RWPE2 (cell line): ENCODE measurements around the gene C19orf38.
"Not testable (repeated sequence)": the region's sequence is repeated elsewhere in the genome, so short reads cannot be mapped to it uniquely, and the experiment has no call there.

ENCODE experiments used
- ATAC-seq: fragments of 200-7000 bp; cut with Tn5 transposase; 3 replicates; pipeline ENCODE4 v1.9.1; 2021; ENCODE audit warnings: low read depth
- DNase-seq: peaks from one replicate; pipeline ENCODE4 v3.0.0-alpha.2; 2020; ENCODE audit warnings: low spot score
- H3K27ac ChIP-seq: fragments of 450-650 bp; 2 replicates; pipeline ENCODE4 v1.5.1; 2017; ENCODE audit warnings: mild to moderate bottlenecking; ENCODE audit not compliant: poor library complexity, severe bottlenecking
- H3K27me3 ChIP-seq: fragments of 250-450 bp; sonication (Bioruptor Pico); 2 replicates; pipeline ENCODE4 v1.5.1; 2021; ENCODE audit warnings: mild to moderate bottlenecking, moderate library complexity; ENCODE audit not compliant: insufficient read depth, poor library complexity, severe bottlenecking
- H3K36me3 ChIP-seq: fragments of 250-450 bp; sonication (Bioruptor Pico); 2 replicates; pipeline ENCODE4 v1.5.1; 2020; ENCODE audit warnings: low read depth, mild to moderate bottlenecking, moderate library complexity
- H3K4me1 ChIP-seq: fragments of 250-450 bp; sonication (Bioruptor Pico); 2 replicates; pipeline ENCODE4 v1.5.1; 2021; ENCODE audit warnings: mild to moderate bottlenecking, moderate library complexity; ENCODE audit not compliant: insufficient read depth, poor library complexity, severe bottlenecking
- H3K4me3 ChIP-seq: fragments of 250-450 bp; sonication (Bioruptor Pico); 2 replicates; pipeline ENCODE4 v1.5.1; 2021; ENCODE audit warnings: mild to moderate bottlenecking, moderate library complexity; ENCODE audit not compliant: severe bottlenecking
- H3K9me3 ChIP-seq: fragments of 250-450 bp; sonication (Bioruptor Pico); 2 replicates; pipeline ENCODE4 v1.5.1; 2021; ENCODE audit warnings: mild to moderate bottlenecking, moderate library complexity; ENCODE audit not compliant: severe bottlenecking
- TF ChIP-seq, protein P1 (sequence below): fragments of 450-650 bp; IDR thresholded peaks from one replicate; pipeline ENCODE4 v1.5.1; 2017; ENCODE audit warnings: mild to moderate bottlenecking, moderate library complexity; ENCODE audit not compliant: poor library complexity, severe bottlenecking

Gene C19orf38

DNA sequence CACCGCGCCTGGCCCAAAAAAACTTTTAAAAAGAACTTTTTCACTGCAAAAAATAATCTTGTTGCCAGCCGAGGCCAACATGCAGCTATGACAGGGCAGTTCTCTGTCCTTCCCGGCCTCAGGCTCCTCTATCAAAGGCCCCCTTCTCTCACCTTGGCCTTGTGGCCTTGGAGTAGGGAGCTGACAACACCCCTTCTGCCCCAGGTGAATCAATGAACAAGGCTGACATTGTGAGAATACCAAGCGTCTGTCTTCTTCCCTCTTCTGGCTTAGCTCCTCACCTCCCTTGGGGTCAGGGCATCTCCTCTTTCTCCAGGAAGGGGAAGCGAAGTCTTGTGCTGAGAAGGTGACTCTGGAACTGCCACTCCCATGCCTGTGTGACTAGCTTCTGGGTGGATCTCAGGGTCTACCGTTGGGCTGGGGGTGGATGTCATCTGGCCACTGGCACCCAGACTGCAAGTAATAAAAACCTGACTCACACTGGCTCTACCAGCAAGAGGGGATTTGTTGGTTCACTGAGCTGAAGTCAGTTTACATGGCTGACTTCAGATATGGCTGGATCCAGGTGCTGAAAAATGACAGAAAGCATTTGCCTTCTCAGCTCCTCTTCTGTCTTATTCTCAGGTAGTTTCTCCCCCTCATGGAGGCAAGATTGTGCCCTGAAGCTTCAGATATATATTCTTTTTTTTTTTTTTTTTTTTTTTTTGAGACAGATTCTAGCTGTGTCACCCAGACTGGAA lies 6.3 kb downstream of the C19orf38 start:
- Histone ChIP-seq H3K4me3 (no peak overlapping the region), H3K27ac (no peak overlapping the region), H3K4me1 (no peaks in the 10 kb centered on the region), H3K36me3 (no peaks in the 10 kb centered on the region), H3K9me3 (no peaks in the 10 kb centered on the region), H3K27me3 (no peaks in the 10 kb centered on the region)
- ATAC-seq: no peak
- TF ChIP-seq, protein P1, sequence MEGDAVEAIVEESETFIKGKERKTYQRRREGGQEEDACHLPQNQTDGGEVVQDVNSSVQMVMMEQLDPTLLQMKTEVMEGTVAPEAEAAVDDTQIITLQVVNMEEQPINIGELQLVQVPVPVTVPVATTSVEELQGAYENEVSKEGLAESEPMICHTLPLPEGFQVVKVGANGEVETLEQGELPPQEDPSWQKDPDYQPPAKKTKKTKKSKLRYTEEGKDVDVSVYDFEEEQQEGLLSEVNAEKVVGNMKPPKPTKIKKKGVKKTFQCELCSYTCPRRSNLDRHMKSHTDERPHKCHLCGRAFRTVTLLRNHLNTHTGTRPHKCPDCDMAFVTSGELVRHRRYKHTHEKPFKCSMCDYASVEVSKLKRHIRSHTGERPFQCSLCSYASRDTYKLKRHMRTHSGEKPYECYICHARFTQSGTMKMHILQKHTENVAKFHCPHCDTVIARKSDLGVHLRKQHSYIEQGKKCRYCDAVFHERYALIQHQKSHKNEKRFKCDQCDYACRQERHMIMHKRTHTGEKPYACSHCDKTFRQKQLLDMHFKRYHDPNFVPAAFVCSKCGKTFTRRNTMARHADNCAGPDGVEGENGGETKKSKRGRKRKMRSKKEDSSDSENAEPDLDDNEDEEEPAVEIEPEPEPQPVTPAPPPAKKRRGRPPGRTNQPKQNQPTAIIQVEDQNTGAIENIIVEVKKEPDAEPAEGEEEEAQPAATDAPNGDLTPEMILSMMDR: no peak
- no peak for DNase-seq

DNA sequence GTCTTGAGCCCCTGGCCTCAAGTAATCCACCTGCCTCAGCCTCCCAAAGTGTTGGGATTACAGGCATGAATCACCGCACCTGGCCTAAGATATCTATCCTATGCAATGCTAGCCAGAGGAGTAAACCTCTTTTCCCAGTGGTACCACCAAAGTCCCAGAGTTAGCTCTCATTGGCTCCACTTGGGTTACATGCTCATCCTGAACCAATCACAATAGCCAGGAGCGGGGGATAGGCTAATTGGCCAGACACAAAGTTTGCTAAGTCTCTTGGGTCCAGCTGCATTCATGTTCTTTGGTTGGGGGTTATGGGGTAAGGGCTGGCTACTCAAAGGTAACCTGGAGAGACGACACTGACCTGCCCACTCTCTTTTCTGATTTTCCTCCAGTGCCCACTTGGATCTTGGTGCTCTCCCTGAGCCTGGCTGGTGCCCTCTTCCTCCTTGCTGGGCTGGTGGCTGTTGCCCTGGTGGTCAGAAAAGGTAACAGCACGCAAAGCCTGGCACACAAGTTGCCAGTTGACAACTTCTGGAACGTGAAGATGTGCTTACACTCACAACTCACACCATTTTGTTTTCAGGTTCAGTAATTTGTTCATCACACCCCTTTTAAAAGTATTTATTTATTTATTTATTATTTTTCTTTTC lies 7.8 kb downstream of the C19orf38 start:
- ATAC-seq (peak; percentile 22; the same call in 1 of the 3 replicates), DNase-seq (no peak)
- Histone ChIP-seq H3K27ac (no peak overlapping the region), H3K9me3 (no peaks in the 10 kb centered on the region), H3K36me3 (no peaks in the 10 kb centered on the region), H3K4me3 (no peak overlapping the region), H3K27me3 (no peaks in the 10 kb centered on the region), H3K4me1 (no peaks in the 10 kb centered on the region)
- TF ChIP-seq, protein P1: peak; percentile 26

DNA sequence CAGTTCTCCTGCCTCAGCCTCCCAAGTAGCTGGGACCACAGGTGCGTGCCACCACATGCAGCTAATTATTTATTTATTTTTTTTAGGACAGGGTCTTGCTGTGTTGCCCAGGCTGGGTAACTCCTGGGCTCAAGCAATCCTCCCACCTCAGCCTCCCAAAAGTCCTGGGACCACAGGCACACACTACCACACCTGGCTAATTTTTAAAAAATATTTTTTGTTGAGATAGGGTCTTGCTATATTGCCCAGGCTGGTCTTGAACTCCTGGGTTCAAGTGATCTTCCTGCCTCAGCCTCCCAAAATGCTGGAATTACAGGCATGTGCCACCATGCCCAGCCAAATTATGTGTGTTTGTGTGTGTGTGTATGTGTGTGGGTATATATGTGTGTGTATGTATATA lies 8.7 kb downstream of the C19orf38 start:
- DNase-seq, H3K4me1 ChIP-seq, ATAC-seq: not testable (repeated sequence)

DNA sequence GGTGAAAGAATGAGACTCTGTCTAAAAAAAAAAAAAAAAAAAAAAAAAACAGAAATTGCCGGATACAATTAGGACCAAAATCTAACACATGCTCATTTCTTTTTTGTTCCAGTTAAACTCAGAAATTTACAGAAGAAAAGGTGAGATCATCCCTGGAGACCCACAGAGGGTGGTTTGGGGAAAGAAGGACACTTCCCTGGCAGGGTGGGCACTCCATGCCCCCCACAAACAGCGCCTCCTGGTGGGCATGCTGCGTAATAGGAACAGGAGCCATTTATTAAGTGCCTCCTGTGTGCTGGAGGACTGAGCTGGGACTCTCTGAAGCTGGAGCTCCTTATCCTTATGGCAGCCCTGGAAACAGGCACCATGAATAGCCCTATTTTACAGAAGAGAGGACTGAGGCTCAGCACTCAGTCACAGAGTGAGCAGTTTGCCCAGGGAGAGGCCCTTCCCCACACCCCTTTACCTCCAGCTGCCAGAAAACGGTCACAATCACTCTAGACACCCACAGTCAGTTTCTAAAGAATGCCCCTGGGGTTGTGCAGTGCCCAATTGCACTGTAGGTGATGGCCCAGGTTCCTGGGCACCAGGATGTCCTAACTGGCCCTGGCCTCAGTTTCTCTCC lies 10.1 kb downstream of the C19orf38 start:
- Histone ChIP-seq H3K36me3 (no peaks in the 10 kb centered on the region), H3K9me3 (no peaks in the 10 kb centered on the region), H3K4me3 (no peak overlapping the region), H3K27me3 (no peaks in the 10 kb centered on the region), H3K4me1 (no peaks in the 10 kb centered on the region), H3K27ac (no peak overlapping the region)
- TF ChIP-seq, protein P1: peak; percentile 47
- ATAC-seq: no peak
- no peak for DNase-seq

More for the DNA sequence above, 8.7 kb downstream of the C19orf38 start:
- H3K4me3 ChIP-seq, H3K36me3 ChIP-seq, H3K9me3 ChIP-seq, H3K27ac ChIP-seq, H3K27me3 ChIP-seq: not testable (repeated sequence)

DNA sequence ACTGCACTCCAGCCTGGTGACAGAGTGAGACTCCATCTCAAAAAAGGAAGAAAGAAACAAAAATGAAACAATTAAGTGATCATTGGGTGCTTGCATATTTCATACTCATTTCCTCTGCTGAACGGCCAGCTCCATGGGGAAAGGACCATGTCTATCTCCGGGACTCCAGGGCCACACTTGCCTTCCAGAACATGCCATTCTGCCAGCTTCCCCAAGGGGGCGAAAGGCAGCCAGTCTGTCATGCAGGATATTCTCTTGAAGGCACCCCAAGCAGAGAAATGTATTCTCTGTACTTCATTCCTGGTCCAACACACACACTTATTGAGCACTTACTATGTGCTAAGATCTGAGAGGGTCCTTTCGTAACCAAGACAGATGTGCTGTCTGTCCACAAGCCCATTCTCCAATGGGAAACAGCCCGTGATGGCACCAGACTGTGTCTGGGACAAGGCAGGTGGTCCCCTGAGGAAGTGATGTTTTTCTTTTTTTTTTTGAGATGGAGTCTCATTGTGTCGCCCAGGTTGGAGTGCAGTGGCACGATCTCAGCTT lies 13.0 kb downstream of the C19orf38 start:
- DNase-seq: no peak

More for the DNA sequence above, 13.0 kb downstream of the C19orf38 start:
- Histone ChIP-seq H3K27me3 (no peaks in the 10 kb centered on the region), H3K4me1 (no peaks in the 10 kb centered on the region), H3K4me3 (no peak overlapping the region), H3K27ac (no peak overlapping the region), H3K9me3 (no peaks in the 10 kb centered on the region), H3K36me3 (no peaks in the 10 kb centered on the region)
- no peak for ATAC-seq
- TF ChIP-seq, protein P1: peak; percentile 19
